ENCODE measurements around the gene IQSEC2.

The IQSEC2 gene

GRCh38 chrX:53281321-53281822, at the start of gene IQSEC2:
TSS of gene IQSEC2 (minus strand) at chrX:53281584.
- peak; percentile 42 for DNase-seq

- no peak for DNase-seq
These were observed 48.9 kb upstream of the IQSEC2 start for GRCh38 chrX:53330331-53330730.

- DNase-seq, result no peak
These were observed 43.4 kb upstream of the IQSEC2 start for GRCh38 chrX:53324803-53325202.

- DNase-seq, result no peak
These were observed 42.7 kb upstream of the IQSEC2 start for GRCh38 chrX:53324085-53324484.

- no peak for DNase-seq
These were observed 41.8 kb upstream of the IQSEC2 start for GRCh38 chrX:53323196-53323595.

- DNase-seq, result no peak
These were observed 40.6 kb upstream of the IQSEC2 start for GRCh38 chrX:53321943-53322497.

GRCh38 chrX:53321230-53321942, 40.0 kb upstream of the IQSEC2 start:
- no peak for DNase-seq

- no peak for DNase-seq
These were observed 39.3 kb upstream of the IQSEC2 start for GRCh38 chrX:53320543-53321229.

- no peak for DNase-seq
These were observed 38.5 kb upstream of the IQSEC2 start for GRCh38 chrX:53319614-53320542.

- no peak for DNase-seq
These were observed 37.5 kb upstream of the IQSEC2 start for GRCh38 chrX:53318766-53319353.

GRCh38 chrX:53317365-53318069, 36.1 kb upstream of the IQSEC2 start:
- DNase-seq, result no peak

- DNase-seq, result no peak
These were observed 35.5 kb upstream of the IQSEC2 start for GRCh38 chrX:53316860-53317237.

GRCh38 chrX:53316111-53316859, 34.9 kb upstream of the IQSEC2 start:
- no peak for DNase-seq

- no peak for DNase-seq
These were observed 32.3 kb upstream of the IQSEC2 start for GRCh38 chrX:53313728-53314105.

GRCh38 chrX:53312946-53313727, 31.8 kb upstream of the IQSEC2 start:
- DNase-seq, result no peak

- DNase-seq, result no peak
These were observed 28.5 kb upstream of the IQSEC2 start for GRCh38 chrX:53309837-53310236.

GRCh38 chrX:53308836-53309235, 27.5 kb upstream of the IQSEC2 start:
- DNase-seq, result no peak

- DNase-seq, result no peak
These were observed 24.9 kb upstream of the IQSEC2 start for GRCh38 chrX:53305996-53306937.
